ENCODE data around the gene TET2.

The TET2 gene

DNA sequence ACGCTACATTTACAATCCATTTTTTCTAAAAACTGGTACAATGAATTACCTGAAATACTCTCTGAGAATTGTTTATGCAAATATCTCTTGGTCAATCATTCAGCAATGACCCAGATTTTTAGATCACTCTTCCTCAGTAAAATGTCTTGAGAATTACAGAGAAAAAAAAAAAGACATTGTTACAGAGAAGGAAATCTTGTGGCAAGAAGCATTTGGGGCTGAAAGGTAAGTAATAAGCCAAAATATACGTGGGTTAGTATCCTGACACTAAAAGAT is 19.6 kb upstream of the TET2 start:
- H3K4me3 ChIP-seq (ENCODE audit: control insufficient read depth, low read depth, low read length): no peak overlapping the region
- no peak for DNase-seq (ENCODE audit: low read depth)
- TF ChIP-seq, protein P1, sequence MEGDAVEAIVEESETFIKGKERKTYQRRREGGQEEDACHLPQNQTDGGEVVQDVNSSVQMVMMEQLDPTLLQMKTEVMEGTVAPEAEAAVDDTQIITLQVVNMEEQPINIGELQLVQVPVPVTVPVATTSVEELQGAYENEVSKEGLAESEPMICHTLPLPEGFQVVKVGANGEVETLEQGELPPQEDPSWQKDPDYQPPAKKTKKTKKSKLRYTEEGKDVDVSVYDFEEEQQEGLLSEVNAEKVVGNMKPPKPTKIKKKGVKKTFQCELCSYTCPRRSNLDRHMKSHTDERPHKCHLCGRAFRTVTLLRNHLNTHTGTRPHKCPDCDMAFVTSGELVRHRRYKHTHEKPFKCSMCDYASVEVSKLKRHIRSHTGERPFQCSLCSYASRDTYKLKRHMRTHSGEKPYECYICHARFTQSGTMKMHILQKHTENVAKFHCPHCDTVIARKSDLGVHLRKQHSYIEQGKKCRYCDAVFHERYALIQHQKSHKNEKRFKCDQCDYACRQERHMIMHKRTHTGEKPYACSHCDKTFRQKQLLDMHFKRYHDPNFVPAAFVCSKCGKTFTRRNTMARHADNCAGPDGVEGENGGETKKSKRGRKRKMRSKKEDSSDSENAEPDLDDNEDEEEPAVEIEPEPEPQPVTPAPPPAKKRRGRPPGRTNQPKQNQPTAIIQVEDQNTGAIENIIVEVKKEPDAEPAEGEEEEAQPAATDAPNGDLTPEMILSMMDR (IDR thresholded peaks at IDR 0.05; ENCODE audit: control insufficient read depth, insufficient read depth, low read depth, low read length, missing control alignments): no peak

DNA sequence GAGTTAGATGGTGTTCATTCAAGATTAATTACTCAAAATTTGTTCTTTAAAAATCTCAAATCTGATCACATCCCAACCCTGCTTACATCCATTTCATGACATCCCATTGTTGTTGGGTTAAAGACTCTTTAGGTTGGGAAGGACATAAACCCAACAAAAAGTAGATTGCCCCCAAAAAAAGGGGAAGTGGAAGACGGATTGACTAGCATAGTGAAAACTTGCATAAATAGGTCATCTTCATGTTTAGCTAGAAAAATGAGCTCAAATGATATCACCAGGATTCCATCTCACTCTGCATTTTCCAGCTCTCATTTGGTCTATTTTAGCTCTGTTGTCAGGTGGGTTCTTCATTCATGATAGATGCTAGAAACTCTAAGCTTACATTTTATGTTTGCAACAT is 18.5 kb upstream of the TET2 start:
- TF ChIP-seq, protein P1 (IDR thresholded peaks at IDR 0.05; ENCODE audit: control insufficient read depth, insufficient read depth, low read depth, low read length, missing control alignments): no peak
- DNase-seq (ENCODE audit: low read depth): no peak
- H3K4me3 ChIP-seq (ENCODE audit: control insufficient read depth, low read depth, low read length): no peak overlapping the region

DNA sequence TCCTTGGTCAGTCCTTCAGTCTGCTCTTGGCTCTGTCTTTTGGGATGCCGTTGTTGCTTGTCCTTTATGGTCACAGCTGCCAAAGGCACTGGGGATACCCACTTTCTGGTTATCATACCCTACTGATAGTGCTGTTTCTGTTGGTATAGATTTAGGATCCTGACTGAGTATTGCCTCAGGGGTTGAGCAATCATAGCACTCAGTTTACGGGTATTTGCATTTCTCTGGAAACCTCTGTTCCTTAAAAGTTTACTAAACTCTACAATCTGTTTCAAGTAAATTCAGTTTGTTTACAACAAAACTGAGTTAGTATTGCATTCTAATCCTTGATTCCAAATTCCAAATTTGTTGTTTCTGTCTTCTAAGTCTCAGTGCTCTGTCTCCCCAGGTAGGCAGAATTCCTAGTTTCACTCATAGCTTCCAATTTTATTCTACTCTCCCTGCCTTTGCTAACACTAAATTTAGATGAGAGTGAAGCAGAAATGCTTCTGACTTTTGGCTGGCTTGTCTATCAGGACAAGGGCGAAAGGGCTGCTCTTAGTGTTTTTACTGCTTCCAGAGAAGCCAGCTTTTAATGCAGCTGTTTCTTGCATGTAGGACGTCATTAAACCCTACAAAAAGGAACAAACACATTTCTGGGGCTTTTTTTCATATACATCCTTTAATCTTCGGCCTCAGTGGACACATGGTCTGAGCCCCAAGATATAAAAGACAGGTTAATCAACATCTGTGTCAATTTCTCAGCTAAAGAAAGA is 17.2 kb upstream of the TET2 start:
- DNase-seq (ENCODE audit: low read depth): no peak
- TF ChIP-seq, protein P1 (IDR thresholded peaks at IDR 0.05; ENCODE audit: control insufficient read depth, insufficient read depth, low read depth, low read length, missing control alignments): no peak

DNA sequence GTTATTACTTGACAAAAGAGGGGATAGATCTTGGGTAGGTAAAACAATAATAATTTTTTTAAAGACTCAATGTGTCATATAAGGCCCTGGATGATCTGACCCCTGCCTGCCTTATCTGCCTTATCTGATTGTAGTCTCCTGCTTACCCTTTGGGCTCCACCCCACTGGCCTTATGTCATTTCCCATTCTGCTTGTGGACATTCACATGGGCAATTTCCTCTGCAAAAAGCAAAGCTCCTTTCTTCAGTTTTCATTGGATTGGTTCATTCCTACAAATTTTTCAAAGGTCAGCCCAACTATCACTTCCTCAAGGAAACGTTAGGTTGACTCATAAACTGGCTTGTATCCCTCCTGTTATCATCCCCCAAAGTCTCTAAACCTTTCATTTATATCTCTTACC is 15.7 kb upstream of the TET2 start:
- TF ChIP-seq, protein P1 (IDR thresholded peaks at IDR 0.05; ENCODE audit: control insufficient read depth, insufficient read depth, low read depth, low read length, missing control alignments): no peak
- DNase-seq (ENCODE audit: low read depth): no peak
- no peak overlapping the region for H3K4me3 ChIP-seq (ENCODE audit: control insufficient read depth, low read depth, low read length)

More for the DNA sequence above, 17.2 kb upstream of the TET2 start:
- H3K4me3 ChIP-seq (ENCODE audit: control insufficient read depth, low read depth, low read length): no peak overlapping the region

DNA sequence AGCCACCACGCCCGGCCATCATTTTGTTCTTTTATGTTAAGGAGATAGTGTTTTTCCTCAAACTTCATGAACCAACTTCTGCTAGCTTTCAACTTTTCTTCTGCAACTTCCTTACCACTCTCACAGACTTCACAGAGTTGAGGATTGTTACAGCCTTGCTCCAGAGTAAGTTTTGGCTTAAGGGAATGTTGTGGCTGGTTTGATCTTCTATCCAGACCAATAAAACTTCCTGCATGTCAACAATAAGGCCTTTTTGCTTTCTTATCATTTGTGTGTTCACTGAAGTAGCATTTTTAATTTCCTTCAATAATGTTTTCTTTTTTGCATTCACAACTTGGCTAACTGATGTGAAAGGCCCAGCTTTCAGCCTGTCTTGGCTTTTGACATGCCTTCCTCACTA is 12.7 kb upstream of the TET2 start:
- no peak for DNase-seq (ENCODE audit: low read depth)
- TF ChIP-seq, protein P1 (IDR thresholded peaks at IDR 0.05; ENCODE audit: control insufficient read depth, insufficient read depth, low read depth, low read length, missing control alignments): no peak

DNA sequence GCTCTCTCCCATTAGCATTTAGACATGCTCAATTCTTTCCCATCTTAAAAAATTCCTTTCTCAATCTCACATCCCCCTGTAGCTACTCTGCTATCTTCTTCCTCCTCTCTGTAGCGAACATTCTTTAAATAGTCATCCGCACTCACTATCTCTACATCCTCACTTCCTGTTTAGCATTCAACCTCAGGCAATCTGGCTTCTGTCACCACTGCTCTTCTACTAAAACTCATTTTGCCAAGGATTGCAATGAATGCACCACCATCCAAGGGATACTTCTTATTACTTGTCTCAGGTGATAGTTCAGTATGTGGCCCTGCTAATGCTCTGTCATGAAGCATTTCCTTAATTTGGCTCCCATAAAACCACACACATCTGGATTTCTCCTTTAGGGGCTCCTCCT is 10.9 kb upstream of the TET2 start:
- DNase-seq (ENCODE audit: low read depth): no peak
- TF ChIP-seq, protein P1 (IDR thresholded peaks at IDR 0.05; ENCODE audit: control insufficient read depth, insufficient read depth, low read depth, low read length, missing control alignments): no peak
- no peak overlapping the region for H3K4me3 ChIP-seq (ENCODE audit: control insufficient read depth, low read depth, low read length)

More for the DNA sequence above, 12.7 kb upstream of the TET2 start:
- no peak overlapping the region for H3K4me3 ChIP-seq (ENCODE audit: control insufficient read depth, low read depth, low read length)

All from AG09309 (cell line).